Activated T-cell treated with anti-CD3 and anti-CD28 coated beads, Interleukin-2, amount 50 U/mL, for 24 hours (primary cell): ENCODE measurements around the gene ZNF528.

ENCODE experiments used
- DNase-seq: peaks from one replicate; pipeline ENCODE4 v3.0.0-alpha.2; 2020
- H3K27ac Mint-ChIP-seq: 2 replicates; pipeline ENCODE4 v1.8.0; 2020; ENCODE audit warnings: mild to moderate bottlenecking, mixed read lengths
- H3K27me3 Mint-ChIP-seq: 2 replicates; pipeline ENCODE4 v1.8.0; 2020; ENCODE audit warnings: mixed read lengths
- H3K36me3 Mint-ChIP-seq: 2 replicates; pipeline ENCODE4 v1.8.0; 2020; ENCODE audit warnings: low read depth, mixed read lengths
- H3K4me1 Mint-ChIP-seq: 2 replicates; pipeline ENCODE4 v1.8.0; 2020; ENCODE audit warnings: low read depth, mixed read lengths
- H3K4me3 Mint-ChIP-seq: 2 replicates; pipeline ENCODE4 v1.8.0; 2020; ENCODE audit warnings: mild to moderate bottlenecking, moderate library complexity, mixed read lengths
- H3K9me3 Mint-ChIP-seq: 2 replicates; pipeline ENCODE4 v1.8.0; 2020; ENCODE audit warnings: mixed read lengths

ZNF528 gene

DNA sequence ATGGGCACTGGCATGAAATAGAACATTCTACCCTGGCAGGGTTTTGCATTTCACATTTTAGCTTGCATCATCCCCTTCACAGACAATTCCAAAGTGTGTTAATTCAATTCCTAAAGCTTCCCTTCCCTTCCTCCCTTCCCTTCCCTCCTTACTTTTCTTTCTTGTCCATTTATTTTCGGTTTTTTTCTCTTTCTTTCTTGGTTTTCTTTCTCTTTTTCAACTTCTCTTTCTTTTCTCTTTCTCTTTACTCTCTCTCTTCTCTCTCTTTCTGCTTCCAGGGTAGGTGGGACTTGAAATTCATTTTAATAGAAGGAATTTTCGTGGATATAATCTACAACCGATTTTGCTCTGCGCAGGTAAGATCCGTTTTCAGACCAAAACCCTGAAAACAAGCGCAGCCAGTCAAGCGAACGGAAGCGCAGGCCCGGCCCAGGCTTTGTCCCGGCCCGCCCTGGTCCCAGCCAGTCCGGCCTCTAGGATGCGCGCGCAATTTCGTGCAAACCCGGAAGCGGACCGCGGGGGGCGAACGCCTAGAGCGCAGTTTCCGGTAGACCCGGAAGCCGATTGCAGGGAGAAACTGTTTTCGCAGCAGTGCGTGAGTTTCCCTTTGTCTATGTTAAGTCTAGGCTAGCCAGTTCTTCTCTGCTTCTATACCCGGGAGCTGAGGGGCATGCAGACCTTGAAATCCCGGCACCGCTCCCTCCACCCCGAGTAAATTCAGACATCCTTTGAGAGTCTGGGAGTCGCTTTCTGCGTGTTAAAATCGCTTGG is at the start of gene ZNF528:
ZNF528 (plus strand) TSS at position 540 of the 771 bp plus-strand sequence. CDS start 4,165 bp downstream, outside the sequence.
- H3K36me3 Mint-ChIP-seq: peaks cover 88% of the 10 kb centered on the region
- H3K27ac Mint-ChIP-seq: peak within 1 kb of the TSS; percentile 87
- H3K9me3 Mint-ChIP-seq: peaks cover 64% of the 10 kb centered on the region
- H3K4me3 Mint-ChIP-seq: peak within 1 kb of the TSS; percentile 82
- H3K27me3 Mint-ChIP-seq: no peaks in the 10 kb centered on the region
- peak; percentile 96 for DNase-seq
- peaks cover 20% of the 10 kb centered on the region for H3K4me1 Mint-ChIP-seq

DNA sequence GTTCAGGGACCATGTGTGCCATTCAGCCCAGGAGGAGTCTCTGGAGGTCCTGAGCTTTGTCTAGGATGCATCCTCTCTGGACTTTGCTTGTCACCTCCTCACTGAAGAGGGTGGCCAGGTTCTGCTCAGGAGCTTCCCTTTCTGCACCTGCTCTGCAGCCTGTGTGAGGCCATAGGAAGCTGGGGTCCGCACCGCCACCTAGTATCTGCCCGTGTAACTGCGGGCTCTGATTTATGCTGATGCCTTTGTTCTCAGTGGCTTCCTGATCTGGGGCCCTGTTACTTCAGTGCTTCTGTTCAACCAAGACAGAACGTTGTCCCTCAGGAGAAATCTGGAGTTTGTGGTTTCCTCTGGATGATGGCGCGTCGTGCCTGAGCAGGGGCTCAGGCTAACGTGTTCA is 46.1 kb upstream of the ZNF528 start:
- Mint-ChIP-seq H3K9me3 (peaks cover 45% of the 10 kb centered on the region), H3K27ac (no peak overlapping the region), H3K4me3 (no peak overlapping the region), H3K36me3 (peaks cover 77% of the 10 kb centered on the region), H3K27me3 (no peaks in the 10 kb centered on the region), H3K4me1 (no peaks in the 10 kb centered on the region)
- DNase-seq: no peak

DNA sequence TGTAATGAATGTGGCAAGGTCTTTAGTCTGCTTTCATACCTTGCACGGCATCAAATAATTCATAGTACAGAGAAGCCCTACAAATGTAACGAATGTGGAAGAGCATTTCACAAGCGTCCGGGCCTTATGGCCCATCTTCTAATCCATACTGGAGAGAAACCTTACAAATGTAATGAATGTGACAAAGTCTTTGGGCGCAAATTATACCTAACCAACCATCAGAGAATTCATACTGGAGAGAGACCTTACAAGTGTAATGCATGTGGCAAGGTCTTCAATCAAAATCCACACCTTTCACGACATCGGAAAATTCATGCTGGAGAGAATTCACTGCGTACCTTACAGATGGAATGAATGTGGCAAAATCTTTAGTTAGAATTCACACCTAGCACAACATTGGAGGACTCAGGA is 31.2 kb upstream of the ZNF528 start:
- peaks cover 16% of the 10 kb centered on the region for H3K4me1 Mint-ChIP-seq
- no peak overlapping the region for H3K4me3 Mint-ChIP-seq
- peaks cover 50% of the 10 kb centered on the region for H3K9me3 Mint-ChIP-seq
- no peak for DNase-seq
- H3K36me3 Mint-ChIP-seq: peaks cover 72% of the 10 kb centered on the region
- H3K27me3 Mint-ChIP-seq: no peaks in the 10 kb centered on the region
- H3K27ac Mint-ChIP-seq: no peak overlapping the region

DNA sequence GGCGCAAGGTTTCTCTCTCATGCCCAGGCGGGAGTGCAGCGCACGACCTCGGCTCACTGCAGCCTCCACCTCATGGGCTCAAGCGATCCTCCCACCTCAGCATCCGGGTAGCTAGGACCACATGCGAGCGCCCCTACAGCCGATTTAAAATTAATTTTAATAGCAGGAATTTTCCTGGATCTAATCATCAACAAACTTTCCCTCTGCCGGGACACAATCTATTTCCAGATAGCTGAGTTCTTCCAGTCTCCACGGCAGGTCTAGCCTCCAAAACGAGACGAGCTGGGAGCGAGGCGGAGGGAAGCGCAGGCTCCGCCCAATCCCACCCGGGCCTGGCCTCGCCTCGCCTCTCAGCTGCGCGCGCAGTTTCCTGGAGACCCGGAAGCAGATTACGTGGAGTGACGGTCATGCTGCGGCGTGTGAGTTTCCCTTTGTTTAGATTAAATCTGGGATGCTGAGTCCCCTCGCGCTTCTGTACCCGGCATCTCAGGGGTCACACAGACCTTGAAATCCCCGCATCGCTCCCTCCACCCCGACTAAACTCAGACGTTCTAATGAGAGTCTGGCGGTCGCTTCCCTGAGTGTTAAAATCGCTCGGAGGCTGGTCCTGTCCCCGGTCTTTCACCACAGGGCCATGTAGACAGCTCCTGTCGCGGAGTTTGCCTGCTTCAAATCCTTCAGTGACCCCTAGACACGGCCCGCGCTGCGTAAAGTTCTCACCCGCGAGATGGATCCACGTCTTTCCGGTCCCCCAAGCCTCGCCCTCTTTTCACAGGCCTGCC is 27.9 kb upstream of the ZNF528 start, which contains the start of gene ZNF880:
ZNF880 (plus strand) TSS at position 365 of the 782 bp plus-strand sequence; CDS start at position 408, 43 bp downstream.
- no peaks in the 10 kb centered on the region for H3K27me3 Mint-ChIP-seq
- H3K27ac Mint-ChIP-seq: peak within 1 kb of the TSS; percentile 96
- peaks cover 56% of the 10 kb centered on the region for H3K9me3 Mint-ChIP-seq
- peak within 1 kb of the TSS; percentile 87 for H3K4me3 Mint-ChIP-seq
- peaks cover 76% of the 10 kb centered on the region for H3K36me3 Mint-ChIP-seq
- DNase-seq: peak; percentile 94
- H3K4me1 Mint-ChIP-seq: peaks cover 18% of the 10 kb centered on the region

DNA sequence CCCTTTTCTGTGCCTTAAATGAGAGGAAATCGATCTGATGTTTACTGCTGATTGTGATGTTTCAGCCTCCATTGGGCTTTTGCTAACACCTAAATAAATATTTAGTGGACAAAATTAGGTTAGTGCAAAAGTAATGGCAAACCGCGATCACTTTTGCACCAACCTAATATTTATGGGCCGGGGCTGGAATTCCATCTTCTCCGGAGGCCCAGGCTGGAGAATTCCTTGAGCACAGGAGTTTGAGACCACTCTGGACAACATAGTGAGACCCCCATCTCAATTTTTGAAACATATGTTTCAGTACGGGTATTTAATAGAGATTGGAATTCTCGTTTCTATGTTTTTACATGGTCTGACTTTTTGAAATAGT is 27.3 kb upstream of the ZNF528 start:
- no peaks in the 10 kb centered on the region for H3K27me3 Mint-ChIP-seq
- peaks cover 77% of the 10 kb centered on the region for H3K36me3 Mint-ChIP-seq
- peaks cover 57% of the 10 kb centered on the region for H3K9me3 Mint-ChIP-seq
- peak overlapping the region; percentile 87 for H3K4me3 Mint-ChIP-seq
- no peak for DNase-seq
- peak overlapping the region; percentile 96 for H3K27ac Mint-ChIP-seq
- H3K4me1 Mint-ChIP-seq: peaks cover 18% of the 10 kb centered on the region

DNA sequence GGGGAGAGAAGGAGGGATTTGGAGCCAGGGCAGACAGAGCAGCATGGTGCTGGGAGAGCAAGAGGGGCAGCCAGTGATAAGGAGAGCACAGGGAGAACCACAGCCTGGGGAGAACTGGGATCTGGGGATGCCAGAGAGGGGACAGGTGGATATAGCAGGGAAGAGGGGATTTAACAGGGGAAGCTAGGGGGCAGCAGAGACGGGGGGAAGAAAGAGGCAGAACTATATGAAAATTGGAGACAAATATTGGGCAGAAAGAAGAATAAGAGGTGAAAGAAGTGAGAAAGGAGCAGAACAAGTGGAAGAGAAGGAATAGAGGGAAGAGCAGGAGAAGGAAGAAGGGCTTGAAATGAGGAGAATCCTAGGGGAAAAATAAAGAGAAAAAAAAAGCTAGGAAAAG is 6.5 kb upstream of the ZNF528 start:
- Mint-ChIP-seq H3K4me3 (no peak overlapping the region), H3K36me3 (peaks cover 70% of the 10 kb centered on the region), H3K27ac (no peak overlapping the region), H3K27me3 (no peaks in the 10 kb centered on the region), H3K4me1 (no peaks in the 10 kb centered on the region), H3K9me3 (peaks cover 51% of the 10 kb centered on the region)
- no peak for DNase-seq

DNA sequence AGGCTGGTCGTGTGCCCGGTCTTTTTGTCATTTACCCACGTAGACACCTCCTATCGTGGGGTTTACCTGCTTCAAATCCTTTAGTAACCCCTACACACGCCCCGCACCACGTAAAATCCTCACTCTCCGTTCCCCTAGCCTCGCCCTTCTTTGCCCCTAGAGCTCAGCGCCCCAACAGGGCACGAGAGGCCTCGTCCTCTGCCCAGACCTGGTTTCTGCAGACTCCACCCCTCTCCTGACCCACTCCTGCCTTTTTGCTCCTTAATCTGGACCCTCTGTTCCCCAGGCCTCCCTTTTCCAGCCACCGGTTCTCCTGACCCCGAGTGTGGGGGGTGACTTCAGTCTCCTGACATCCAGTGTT is 412 bp downstream of the ZNF528 start:
- no peaks in the 10 kb centered on the region for H3K27me3 Mint-ChIP-seq
- H3K4me1 Mint-ChIP-seq: peaks cover 20% of the 10 kb centered on the region
- H3K9me3 Mint-ChIP-seq: peaks cover 64% of the 10 kb centered on the region
- H3K4me3 Mint-ChIP-seq: peak overlapping the region; percentile 82
- peak overlapping the region; percentile 87 for H3K27ac Mint-ChIP-seq
- H3K36me3 Mint-ChIP-seq: peaks cover 88% of the 10 kb centered on the region
- DNase-seq: no peak

DNA sequence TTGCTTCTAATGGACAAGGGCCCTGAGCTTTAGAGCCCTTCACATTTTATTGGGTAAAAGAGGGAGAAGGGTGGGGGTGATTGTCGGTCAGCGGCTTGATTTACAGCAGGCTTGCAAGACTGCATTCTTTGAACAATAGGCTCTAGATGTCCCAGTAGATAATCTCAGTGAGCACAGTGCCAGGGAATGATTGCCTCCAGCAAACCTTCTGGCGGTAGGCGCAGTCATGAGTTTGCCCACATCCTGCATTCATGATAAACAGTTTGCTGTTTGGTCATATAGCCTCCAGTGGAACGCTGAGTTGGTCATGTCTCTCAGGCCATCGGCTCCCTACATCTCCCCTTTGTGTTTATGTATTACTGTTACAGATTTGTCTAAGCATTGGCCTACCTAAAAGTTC is 12.6 kb downstream of the ZNF528 start:
- H3K36me3 Mint-ChIP-seq: peaks cover 99% of the 10 kb centered on the region
- H3K4me1 Mint-ChIP-seq: no peaks in the 10 kb centered on the region
- no peaks in the 10 kb centered on the region for H3K27me3 Mint-ChIP-seq
- DNase-seq: no peak
- no peak overlapping the region for H3K4me3 Mint-ChIP-seq
- peaks cover 73% of the 10 kb centered on the region for H3K9me3 Mint-ChIP-seq
- H3K27ac Mint-ChIP-seq: no peak overlapping the region

DNA sequence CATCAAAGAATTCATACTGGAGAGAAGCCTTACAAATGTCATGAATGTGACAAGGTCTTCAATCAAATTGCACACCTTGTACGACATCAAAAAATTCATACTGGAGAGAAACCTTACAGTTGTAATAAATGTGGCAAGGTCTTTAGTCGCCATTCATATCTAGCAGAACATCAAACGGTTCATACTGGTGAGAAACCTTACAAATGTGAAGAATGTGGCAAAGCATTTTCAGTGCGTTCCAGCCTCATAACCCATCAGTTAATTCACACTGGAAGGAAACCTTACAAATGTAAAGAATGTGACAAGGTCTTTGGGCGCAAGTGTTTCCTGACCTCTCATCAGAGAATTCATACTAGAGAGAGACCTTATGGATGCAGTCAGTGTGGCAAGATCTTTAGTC is 18.1 kb downstream of the ZNF528 start:
- Mint-ChIP-seq H3K27me3 (no peaks in the 10 kb centered on the region), H3K4me3 (no peak overlapping the region), H3K36me3 (peaks cover 66% of the 10 kb centered on the region), H3K9me3 (peaks cover 81% of the 10 kb centered on the region), H3K27ac (no peak overlapping the region), H3K4me1 (no peaks in the 10 kb centered on the region)
- no peak for DNase-seq

DNA sequence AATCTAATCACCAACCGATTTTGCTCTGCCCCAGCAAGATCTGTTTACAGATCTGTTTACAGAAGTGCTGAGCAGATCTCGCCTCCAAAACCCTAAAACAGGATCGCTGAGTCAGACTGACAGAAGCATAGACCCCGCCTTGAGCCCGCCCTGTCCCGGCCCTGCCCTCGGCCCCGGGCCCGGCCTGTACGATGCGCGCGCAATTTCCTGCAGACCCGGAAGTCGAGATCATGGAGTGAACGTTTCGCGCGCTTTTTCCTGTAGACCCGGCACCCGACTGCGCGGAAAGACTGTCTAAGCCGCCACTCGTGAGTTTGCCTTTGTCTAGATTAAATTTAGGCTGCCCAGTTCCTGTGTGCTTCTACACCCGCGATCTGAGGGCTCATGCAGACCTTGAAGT is 31.3 kb downstream of the ZNF528 start, which contains the start of gene ZNF534:
ZNF534 (plus strand) TSS at position 212 of the 400 bp plus-strand sequence. CDS start 2,327 bp downstream, outside the sequence.
- no peak for DNase-seq
- H3K9me3 Mint-ChIP-seq: peaks cover 36% of the 10 kb centered on the region
- H3K27me3 Mint-ChIP-seq: no peaks in the 10 kb centered on the region
- H3K36me3 Mint-ChIP-seq: peaks cover 47% of the 10 kb centered on the region
- H3K27ac Mint-ChIP-seq: no peak within 1 kb of the TSS
- no peak within 1 kb of the TSS for H3K4me3 Mint-ChIP-seq
- no peaks in the 10 kb centered on the region for H3K4me1 Mint-ChIP-seq

DNA sequence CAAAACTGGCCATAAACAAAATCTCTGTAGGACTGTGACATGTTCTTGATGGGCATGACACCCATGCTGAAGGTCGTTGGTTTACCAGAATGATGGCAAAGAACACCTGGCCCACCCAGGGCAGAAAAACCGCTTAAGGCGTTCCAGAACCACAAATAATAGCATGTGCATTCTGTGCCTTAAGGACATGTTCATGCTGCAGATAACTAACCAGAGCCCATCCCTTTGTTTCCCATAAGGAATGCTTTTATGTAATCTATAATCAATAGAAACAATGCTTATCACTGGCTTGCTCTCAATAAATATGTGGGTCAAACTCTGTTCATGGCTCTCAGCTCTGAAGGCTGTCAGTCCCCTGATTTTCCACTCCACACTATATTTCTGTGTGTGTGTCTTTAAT is 44.5 kb downstream of the ZNF528 start:
- no peak for DNase-seq
- no peak overlapping the region for H3K27ac Mint-ChIP-seq
- peaks cover 24% of the 10 kb centered on the region for H3K36me3 Mint-ChIP-seq
- H3K9me3 Mint-ChIP-seq: peaks cover 62% of the 10 kb centered on the region
- no peaks in the 10 kb centered on the region for H3K27me3 Mint-ChIP-seq
- no peak overlapping the region for H3K4me3 Mint-ChIP-seq
- H3K4me1 Mint-ChIP-seq: no peaks in the 10 kb centered on the region

DNA sequence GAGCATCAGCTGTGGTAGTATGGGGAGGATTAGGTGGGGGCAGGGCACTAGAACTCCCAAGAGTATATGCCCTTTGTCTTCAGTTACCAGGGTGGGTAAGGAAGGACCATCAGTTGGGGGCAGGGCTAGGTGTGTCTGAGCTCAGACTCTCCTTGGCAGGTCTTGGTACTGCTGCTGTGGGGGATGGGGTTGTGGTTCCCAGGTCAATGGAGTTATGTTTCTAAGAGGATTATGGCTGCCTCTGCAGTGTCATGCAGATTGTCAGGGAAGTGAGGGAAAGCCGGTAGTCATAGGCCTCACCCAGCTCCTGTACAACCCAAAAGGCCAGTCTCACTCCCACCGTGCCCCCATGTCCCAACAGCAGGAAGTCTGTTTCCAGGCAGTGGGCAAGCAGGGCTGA is 46.9 kb downstream of the ZNF528 start:
- Mint-ChIP-seq H3K4me1 (no peaks in the 10 kb centered on the region), H3K36me3 (peaks cover 24% of the 10 kb centered on the region), H3K9me3 (peaks cover 59% of the 10 kb centered on the region), H3K27ac (no peak overlapping the region), H3K4me3 (no peak overlapping the region), H3K27me3 (peaks cover 2% of the 10 kb centered on the region)
- DNase-seq: no peak

DNA sequence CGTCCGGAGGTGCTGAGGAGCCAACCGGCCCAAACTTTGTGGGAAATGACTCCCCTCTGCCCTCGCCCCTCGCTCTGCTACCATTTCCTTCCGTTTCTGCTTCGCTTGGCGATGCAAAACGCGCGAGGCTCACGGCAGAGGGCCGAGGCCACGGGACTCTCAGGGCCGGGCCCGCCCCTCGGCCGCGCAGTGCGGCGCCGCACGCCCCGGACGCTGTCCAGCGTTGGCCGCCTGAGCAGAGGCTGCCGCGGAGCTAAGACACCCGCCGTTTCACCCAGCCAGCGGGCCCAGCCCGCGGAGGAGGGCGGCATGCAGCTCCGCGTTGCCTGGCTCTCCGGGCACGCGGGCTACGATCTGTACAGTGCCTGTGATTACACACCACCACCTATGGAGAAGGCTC is 53.6 kb downstream of the ZNF528 start:
- no peak overlapping the region for H3K4me3 Mint-ChIP-seq
- peaks cover 15% of the 10 kb centered on the region for H3K4me1 Mint-ChIP-seq
- peaks cover 10% of the 10 kb centered on the region for H3K27me3 Mint-ChIP-seq
- H3K36me3 Mint-ChIP-seq: peaks cover 60% of the 10 kb centered on the region
- H3K27ac Mint-ChIP-seq: no peak overlapping the region
- no peak for DNase-seq
- H3K9me3 Mint-ChIP-seq: peaks cover 69% of the 10 kb centered on the region

DNA sequence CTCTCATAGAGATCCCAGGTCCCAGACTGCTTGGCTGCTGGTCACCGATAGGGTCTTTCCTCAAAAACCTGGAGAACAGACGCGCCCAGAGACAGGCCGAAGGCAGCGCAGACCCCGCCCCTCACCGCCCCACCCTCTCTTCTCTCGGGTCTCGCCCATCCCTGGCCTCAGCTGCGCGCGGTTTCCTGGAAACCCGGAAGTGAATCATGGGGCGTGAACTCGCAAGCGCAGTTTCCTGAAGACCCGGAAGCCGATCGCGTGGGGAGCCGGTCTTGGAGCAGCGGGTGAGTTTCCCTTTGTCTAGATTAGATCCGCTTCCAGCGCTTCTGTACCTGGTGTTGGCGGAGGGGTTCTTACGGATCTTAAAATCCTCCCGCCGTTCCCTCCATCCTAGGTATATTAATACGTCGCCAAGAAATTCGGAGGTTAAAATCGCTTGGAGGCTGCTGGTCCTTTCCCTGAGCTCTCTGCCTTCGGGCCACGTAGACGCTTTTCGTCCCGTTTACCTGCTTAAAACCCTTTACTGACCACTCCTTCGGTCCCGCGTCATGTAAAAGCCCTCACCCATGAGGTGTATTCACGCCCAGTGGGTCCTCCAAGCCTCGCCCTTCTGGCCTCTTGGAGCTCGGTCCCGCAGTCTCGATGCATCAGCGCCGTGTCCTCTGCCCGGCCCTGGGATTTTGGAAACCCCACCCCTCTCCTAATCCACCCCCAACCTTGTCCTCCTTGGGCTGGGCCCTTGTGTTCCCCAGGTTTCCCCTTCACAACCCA is 55.9 kb downstream of the ZNF528 start, which contains the start of gene ZNF578:
ZNF578 (plus strand) TSS at position 230 of the 771 bp plus-strand sequence. CDS start 48,293 bp downstream, outside the sequence.
- Mint-ChIP-seq H3K36me3 (peaks cover 77% of the 10 kb centered on the region), H3K27me3 (peaks cover 10% of the 10 kb centered on the region), H3K4me3 (peak within 1 kb of the TSS; percentile 79), H3K9me3 (peaks cover 73% of the 10 kb centered on the region), H3K4me1 (peaks cover 15% of the 10 kb centered on the region), H3K27ac (peak within 1 kb of the TSS; percentile 73)
- peak; percentile 76 for DNase-seq
